ENCODE results near the gene NDST1.
A peak's percentile ranks its signal among the peaks of the same experiment; 100 is the strongest.

NDST1 gene

DNA sequence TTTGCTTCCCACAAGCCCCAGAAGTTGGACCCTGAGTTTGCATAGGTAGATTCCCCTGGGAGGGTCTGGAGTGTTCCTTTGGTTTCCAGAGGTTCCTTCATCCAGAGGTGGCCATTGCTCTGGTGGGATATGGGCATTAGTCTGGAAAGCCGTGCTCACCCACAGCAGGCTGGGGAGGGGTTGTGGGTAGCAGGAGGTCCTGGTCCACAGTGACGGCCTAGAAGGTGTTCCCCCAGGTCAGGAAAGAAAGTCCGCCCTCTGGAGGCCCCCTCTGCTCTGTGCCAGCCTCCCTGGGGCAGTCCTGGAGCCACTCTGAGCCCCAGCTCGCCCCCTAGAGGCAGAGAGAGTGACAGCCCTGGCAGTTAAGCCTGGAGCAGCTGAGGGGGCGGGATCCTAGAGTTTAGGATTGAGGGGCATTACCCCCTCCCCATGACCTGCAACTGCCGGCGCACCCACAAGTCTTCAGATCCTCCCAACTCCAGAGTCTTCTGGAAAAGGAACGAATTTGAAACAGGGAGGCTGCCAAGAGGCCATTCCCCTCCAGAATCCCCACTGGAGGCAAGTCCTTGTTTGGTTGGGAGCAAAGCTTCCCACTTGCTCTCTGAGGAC lies 36.8 kb downstream of the NDST1 start:
- peak; percentile 48 to 62 (median 51) for DNase-seq (ENCODE audit: low read depth in 3 of 3)

DNA sequence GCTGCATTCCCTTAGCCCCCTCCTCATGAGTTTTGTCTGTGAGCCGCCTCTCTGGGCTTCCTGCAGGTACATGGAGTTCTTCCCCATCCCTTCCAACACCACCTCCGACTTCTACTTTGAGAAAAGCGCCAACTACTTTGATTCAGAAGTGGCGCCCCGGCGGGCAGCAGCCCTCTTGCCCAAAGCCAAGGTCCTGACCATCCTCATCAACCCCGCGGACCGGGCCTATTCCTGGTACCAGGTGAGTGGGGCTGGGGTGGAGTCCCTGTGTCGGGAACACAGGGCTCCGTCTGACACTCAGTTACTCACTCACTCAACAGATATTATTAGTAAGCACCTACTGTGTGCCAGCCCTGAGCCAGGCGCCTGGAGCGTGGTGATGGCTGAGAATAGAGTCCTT lies 37.3 kb downstream of the NDST1 start:
- no peak for DNase-seq (ENCODE audit: low read depth in 3 of 3)

DNA sequence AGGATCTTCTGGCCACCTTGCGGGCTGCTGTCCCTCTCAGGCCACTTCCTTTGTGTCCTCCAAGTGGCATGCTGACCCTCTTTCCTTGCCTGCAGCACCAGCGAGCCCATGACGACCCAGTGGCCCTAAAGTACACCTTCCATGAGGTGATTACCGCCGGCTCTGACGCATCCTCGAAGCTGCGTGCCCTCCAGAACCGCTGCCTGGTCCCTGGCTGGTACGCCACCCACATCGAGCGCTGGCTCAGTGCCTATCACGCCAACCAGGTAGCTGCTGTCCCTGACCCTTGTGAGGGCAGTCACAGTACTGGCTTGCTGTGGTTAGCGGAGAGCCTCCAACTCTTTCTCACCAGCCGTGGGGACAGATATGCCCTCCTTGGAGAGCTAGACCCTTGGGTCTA lies 40.2 kb downstream of the NDST1 start:
- DNase-seq (ENCODE audit: low read depth in 3 of 3) = no peak

DNA sequence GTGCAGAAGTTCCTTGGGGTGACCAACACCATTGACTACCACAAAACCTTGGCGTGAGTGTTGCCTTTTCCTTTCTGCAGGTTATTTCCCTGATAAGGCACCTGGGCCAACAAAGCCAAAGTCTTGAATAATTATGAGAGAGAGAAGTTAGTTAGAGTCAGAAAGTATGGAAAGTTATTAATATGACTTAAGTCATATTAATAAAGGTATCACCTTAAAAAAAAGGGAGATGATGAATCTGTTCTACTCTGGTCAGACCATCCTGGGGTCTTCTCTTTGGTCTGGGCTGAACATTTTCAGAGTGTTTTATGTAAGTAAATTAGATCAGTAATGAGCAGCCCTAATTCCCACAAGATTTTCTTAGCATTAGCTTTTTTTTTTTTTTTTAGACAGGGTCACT lies 41.8 kb downstream of the NDST1 start:
- no peak for DNase-seq (ENCODE audit: low read depth in 3 of 3)

DNA sequence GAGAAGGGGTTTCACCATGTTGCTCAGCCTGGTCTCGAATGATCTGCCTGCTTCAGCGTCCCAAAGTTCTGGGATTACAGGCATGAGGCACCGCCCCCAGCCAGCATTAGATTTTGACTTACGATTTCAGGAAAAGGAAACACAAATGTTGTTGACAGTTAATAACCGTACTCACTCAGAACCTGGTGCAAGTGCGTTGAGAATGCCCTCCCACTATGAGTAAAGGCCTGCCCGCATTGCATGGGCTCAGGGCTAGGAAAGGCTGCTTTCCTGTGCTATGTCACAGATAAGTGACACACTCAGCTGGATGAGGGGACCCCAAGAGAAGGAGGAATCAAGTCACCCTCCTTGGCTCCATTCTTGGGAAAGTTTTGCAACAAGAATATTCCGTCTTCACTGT lies 42.4 kb downstream of the NDST1 start:
- DNase-seq (ENCODE audit: low read depth in 3 of 3) = no peak

DNA sequence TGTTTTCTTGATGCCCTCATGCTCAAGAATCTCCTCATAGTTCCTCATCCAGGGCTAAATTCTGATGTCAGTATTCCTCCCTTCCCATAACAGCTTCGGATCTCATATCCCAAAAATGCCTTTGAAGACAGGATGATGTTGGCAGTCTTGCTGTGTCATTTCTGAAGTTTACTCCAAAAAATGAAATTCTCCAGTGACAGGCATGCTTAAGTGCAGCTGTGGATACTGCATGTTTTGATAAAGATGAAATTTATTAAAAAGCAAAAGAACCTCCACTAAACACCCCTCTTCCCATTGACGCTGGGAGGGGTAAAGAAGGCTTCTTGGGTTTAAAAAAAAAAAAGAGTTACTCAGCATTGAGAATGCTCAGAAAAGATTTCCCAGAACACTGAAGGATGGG lies 43.1 kb downstream of the NDST1 start:
- no peak for DNase-seq (ENCODE audit: low read depth in 3 of 3)

DNA sequence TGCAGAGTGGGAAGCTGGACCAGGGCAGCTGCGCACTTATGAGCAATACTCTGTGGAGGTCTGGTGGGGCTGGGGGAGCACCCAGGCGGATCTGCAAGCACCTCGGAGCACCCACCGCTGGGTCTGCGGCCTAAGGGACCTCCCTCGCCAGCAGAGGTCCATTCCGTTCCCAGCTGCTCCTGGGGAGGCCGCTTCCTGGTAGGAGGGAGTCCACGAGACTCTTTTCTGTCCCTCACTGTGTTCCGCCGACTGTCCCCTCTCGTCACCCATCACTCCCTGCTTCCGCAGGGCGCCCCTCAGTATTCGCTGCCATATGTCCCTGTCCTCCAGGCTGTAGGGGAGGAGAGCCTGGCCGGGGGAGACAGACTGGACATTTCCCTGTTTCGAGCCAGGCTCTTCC lies 45.5 kb downstream of the NDST1 start:
- no peak for DNase-seq (ENCODE audit: low read depth in 3 of 3)

DNA sequence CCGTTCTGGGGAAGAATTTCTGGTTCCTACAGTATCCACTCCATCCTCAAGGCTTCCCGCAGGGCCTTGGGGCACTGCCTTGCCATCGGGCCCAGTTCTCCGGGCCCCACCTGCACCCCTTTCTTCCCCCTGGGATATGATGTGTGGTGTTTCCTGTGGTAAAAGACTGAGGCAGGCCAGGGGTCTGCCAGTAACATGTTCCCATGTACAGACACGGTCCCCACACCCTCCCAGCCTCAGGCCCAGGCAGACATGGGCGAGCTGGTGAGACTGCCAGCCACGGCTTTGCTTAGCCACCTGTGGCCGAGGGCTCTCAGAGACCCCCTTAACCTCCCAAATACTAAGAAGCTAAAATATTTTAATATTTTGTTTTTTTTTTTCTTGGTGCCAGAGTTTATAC lies 46.0 kb downstream of the NDST1 start:
- no peak for DNase-seq (ENCODE audit: low read depth in 3 of 3)

DNA sequence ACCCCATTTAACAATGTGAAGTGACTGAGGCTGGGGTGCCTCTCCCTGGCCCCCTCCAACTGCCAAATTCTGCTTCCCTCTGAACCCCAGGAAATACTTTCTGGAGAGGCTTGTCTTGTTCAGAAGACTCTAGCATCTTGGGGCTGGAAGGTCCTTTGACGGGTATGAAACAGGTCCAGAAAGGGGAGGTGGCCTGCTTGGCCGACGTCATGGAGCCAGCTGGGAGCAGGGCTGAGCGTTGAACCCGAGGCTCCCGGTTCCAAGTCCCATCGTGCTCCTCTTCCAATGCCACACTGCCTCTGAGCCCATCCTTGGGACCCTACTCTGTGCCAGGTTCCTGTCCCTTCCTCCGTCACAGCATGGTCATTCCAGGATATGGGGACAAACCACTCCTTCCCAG lies 46.9 kb downstream of the NDST1 start:
- DNase-seq (ENCODE audit: low read depth in 3 of 3) = no peak

DNA sequence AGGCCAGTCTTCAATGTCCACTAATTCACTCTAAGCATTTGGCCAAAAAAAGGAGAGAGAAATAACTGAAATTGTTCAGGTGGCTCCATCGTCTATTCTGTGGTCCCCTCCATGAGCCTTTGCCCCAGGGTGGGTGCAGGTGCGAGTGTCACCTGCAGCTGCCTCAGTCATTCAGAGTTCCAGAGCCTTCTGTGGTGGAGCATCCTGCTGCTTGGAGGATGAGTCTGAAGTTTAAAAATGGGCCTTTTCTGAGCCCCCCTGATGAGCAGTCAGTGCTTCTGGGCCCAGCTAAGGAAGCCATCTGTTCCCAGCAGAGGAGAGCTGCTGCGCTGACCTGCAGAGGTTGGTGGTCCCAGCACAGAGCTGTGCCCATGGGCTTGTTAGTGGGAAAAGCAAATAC lies 48.2 kb downstream of the NDST1 start:
- no peak for DNase-seq (ENCODE audit: low read depth in 3 of 3)

DNA sequence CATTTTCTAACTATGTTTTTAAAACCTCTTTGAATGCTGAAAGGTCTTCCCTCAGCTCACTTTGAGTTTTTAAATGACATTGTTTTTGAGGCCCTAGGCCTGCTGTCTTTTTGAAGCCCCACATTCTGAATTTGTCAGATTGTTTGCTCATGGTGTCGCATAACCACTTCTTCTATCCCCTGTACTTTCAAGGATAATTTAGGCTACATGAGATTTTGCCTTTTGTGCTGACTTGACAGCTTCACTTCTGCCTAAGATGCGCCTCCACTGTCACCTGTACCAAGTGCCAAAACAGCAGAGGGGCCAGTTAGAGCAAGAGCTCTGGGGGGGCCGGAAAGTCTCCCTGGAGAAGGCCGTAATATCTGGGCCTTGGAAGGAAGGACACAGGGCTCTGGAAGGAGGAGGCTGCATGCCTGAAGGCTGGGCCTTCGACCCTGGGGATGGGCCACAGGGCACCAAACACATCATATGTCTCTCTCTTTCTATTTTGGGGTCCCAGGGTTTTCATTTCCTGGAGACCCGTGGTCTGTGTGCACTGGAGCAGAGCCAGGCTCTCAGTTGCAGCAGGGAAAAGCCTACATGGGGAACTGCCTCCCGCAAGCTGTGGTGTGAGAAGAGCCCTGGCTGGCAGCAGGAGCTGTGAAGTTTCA lies 49.1 kb downstream of the NDST1 start:
- DNase-seq (ENCODE audit: low read depth in 3 of 3) = no peak

DNA sequence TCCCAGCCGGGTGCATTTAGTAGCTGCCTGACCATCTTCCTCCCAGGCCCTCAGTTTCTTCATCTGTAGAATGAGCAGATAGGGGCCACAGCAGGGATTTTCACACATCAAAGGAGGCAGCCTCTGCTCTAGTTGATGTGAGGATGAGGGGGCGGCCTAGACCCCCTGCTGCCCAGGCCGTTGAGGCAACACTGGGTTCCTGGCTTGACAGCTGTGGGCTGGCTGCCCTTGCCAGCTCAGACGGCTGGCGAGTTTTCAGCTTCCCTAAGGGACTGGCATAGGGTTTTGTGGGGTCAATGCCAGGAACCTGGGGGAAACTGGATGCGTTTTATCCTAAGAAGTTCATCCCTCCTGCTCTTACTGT lies 49.6 kb downstream of the NDST1 start:
- no peak for DNase-seq (ENCODE audit: low read depth in 3 of 3)

DNA sequence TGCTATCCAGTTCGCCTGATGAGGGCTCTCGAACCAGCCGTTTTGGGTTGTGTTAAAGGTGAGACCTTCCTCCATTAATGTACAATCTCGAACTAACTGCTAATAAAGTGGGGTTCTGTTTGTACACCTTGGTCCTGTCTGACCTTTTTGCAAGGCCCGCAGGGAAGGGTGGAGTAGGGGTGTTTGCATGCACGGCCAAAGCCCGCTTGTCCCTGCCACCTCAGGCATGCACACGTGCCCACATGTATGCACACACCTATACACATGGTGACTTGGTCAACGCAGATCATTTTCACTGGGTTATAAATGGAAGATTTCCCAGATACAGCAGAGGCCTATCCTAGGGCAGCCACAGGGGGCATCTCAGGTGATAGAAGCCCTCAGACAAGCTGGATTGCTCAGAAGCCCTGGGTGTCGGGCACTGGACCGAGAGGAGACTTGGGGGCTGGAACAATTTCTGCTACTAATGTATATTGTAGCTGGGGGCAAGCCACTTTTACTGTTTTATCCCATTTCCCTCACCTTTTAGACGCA lies 50.2 kb downstream of the NDST1 start:
- DNase-seq (ENCODE audit: low read depth in 3 of 3) = no peak

DNA sequence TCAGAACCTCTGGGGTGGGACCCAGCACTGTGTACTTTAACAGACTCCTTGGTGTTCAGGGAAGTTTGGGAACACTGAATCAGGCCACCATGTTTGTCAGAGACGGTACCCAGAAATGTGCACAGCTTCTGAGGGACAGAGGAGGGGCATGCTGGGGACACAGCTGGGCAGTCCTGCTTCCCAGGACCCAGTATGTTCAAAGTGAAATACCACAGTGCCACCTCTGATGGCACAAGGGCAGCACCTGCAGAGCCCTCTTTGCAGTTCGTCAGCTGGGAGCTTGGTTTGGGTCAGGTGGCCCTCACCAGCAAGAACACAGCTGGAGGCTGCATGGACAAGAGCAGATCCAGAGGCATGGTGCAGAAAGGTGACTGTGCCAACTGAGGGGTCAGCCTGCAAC lies 51.2 kb downstream of the NDST1 start:
- no peak for DNase-seq (ENCODE audit: low read depth in 3 of 3)

DNA sequence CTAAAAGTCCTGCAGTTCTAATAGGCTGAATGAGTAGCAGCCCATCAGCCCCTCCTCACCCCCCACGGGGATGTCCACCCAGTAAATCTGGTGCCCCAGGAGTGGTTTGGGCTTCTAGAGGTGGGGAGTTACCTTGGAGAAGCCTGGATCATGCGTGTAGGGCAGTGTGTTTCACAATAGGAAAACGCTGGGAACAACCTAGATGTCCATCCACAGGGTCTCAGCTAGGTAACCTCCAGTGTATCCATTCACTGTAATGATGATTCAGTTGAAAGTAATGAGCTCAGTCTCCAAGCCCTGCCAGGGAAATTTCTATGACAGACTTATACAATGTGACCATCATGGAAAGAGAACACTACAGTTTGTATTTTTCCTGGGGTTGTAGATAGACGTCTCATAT lies 51.8 kb downstream of the NDST1 start:
- no peak for DNase-seq (ENCODE audit: low read depth in 3 of 3)

DNA sequence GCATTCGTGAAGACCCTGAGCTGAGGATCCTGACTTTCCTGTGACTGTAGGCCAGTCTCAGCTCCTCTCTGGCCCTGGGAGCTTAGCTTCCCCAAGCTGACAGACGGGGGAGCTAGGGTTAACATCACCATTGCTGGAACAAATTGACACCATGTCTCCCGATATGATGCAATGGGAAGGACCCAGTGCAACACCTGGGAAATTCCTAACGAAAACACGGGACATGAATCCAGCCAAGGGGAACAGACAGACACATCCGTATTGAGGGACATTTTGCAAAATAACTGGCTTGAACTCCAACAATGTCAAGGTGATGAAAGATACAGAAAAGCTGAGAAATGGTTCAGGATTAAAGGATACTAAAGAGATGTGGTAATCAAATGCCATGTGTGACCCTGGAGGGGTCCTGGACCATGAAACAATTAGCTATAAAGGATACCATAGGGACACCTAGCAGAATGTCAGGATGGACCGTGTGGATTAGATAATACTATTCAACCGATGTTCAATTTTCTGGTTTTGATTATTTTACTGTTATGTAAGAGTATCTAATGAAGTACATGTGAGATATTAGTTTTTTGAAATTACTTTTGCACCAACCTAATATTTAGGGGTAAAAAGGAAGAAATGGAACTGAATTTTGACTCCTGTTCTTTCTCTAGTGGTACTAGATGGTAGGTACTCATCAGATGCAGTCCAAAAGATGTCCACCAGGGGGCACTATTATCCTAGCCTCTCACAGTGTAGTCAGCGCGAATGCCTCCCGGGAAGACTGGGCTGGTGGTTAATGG lies 52.7 kb downstream of the NDST1 start:
- peak; percentile 61 to 87 (median 86) for DNase-seq (ENCODE audit: low read depth in 3 of 3)

DNA sequence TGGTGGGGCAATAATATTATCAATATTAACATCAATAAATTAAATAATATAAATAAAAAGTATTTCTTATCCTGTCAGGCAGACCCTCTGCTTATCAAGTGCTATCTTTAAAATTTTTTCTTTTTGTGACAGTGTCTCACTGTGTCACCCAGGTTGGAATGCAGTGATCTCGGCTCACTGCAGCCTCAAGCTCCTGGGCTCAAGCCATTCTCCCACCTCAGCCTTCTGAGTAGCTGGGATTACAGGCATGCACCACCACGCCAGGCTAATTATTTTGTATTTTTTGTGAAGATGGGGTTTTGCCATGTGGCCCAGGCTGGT lies 53.2 kb downstream of the NDST1 start:
- DNase-seq (ENCODE audit: low read depth in 3 of 3) = no peak

DNA sequence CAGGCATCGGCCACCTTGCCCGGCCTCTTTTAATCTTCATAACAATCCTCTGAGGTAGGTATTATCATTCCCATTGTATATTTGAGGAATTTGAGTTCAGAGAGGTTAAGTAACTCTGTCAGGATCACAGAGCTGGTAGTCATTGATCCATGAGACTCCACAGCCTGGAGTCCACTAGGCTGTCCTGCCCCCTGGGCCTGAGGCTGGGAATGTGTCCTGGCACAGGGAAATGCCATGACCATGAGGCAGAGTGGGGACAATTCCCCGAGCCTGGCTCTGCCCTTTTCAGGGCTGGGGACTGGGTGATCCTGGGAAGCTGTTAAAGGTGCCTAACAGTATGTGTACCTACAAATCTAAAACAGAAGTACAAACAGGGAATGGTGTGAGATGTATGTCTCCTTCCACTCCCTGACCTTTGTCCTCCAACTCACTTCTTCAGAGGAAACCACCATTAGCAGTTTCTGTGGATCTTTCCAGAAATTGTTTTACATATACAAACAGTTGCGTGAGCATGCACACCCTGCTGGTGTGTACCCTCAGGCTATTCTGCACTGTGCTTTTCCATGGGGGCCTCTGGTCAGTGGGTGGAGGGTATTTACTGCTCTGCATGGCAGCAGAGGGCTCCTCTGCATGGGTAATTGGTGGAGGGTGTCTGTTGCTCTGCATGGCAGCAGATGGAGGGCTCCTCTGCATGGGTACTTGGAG lies 53.8 kb downstream of the NDST1 start:
- DNase-seq (ENCODE audit: low read depth in 3 of 3) = no peak

DNA sequence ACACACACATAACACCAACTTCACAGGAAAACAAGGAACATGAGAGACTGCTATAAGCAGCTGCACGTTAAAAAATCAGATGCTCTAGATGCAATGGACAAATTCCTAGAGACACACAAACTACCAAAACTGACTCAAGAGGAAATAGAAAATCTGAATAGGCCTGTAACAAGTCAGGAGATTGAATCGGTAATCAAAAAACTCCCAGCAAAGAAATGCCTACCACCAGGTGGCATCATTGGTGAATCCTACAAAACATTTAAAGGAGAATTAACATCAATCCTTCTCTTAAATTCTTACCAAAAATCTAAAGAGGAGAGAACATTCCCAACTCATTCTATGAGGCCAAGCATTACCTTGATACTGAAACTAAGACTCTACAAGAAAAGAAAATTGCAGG lies 54.9 kb downstream of the NDST1 start:
- peak in 1 of 3 donors; percentile 29 for DNase-seq (ENCODE audit: low read depth in 3 of 3)

DNA sequence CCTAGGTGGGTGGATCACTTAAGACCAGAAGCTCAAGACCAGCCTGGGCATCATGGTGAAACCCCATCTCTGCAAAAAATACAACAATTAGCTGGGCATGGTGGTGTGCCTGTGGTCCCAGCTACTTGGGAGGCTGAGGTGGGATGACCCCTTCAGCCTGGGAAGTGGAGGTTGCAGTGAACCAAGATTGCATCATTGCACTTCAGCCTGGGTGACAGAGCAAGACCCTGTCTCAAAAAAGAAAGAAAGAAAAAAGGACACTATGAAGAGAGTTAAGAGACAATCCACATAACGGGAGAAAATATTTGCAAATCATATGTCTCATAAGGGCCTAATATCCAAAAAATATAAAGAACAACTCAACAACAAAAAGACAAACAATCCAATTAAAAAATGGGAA lies 57.9 kb downstream of the NDST1 start:
- no peak for DNase-seq (ENCODE audit: low read depth in 3 of 3)

DNA sequence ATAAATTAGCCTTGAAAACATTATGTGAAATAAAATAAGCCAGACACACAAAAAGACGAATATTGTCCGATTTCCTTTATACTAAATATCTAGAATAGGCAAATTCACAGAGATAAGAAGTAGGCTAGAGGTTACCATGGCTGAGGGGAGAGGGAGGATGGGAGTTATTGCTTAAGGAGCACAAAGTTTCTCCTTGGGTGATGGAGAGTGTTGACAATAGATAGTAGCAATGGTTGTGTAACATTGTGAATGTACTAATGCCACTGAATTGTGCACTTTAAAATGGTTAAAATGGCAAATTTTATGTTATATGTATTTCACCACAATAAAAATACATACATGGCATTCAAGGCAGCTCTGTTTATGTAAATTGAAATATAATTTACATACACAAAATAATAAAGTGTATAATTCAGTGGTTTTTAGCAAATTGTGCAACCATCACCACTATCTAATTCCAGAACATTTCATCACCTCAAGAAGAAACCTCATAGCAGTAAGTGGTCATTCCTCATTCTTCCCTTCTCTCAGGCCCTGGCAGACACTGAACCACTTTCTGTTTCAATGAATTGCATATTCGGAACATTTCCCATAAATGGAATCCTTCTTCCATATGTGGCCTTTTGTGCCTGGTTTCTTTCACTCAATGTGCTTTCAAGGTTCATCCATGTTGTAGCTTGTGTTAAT lies 59.2 kb downstream of the NDST1 start:
- DNase-seq (ENCODE audit: low read depth in 3 of 3) = no peak

DNA sequence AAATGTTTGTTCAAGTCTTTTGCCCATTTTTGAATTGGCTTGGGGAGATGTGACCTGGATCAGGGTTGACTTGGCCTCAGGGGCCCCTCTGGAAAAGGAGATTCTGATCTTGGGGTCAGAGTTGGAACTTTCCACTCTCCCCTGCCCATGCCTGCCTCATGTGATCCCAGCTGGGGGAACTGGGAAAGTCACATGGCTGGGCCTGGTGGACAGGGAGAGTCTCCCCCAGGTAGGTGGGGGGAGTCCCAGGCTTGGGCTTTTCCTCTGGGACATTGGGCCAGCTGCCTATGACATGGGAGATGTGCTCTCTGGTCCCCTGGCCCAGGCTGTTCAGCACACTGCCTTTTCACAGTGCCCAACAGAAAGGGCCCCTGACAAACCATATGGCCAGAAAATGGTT lies 60.7 kb downstream of the NDST1 start:
- DNase-seq (ENCODE audit: low read depth in 3 of 3) = no peak
